ENCODE results near the gene HMGN1.

Gene HMGN1

GRCh38 chr21:39367783-39368182 lies 18.9 kb upstream of the HMGN1 start:
- DNase-seq (ENCODE audit: low spot score): no peak

- DNase-seq (ENCODE audit: low spot score): no peak
Observed at GRCh38 chr21:39366563-39366962, 17.7 kb upstream of the HMGN1 start.

GRCh38 chr21:39364949-39365348 lies 16.1 kb upstream of the HMGN1 start:
- no peak for DNase-seq (ENCODE audit: low spot score)

GRCh38 chr21:39363607-39364555 lies 15.0 kb upstream of the HMGN1 start:
- no peak for DNase-seq (ENCODE audit: low spot score)

GRCh38 chr21:39362733-39363132 lies 13.8 kb upstream of the HMGN1 start:
- DNase-seq (ENCODE audit: low spot score): no peak

GRCh38 chr21:39359382-39359781 lies 10.5 kb upstream of the HMGN1 start:
- DNase-seq (ENCODE audit: low spot score): no peak

GRCh38 chr21:39353295-39353694 lies 4.4 kb upstream of the HMGN1 start:
- no peak for DNase-seq (ENCODE audit: low spot score)

GRCh38 chr21:39350094-39351005 lies 1.5 kb upstream of the HMGN1 start:
- DNase-seq (ENCODE audit: low spot score): no peak

- peak; percentile 96 for DNase-seq (ENCODE audit: low spot score)
Observed at GRCh38 chr21:39349211-39350093, 564 bp upstream of the HMGN1 start.

- no peak for DNase-seq (ENCODE audit: low spot score)
Observed at GRCh38 chr21:39348040-39348354, 891 bp downstream of the HMGN1 start.

GRCh38 chr21:39347537-39347936 lies 1.4 kb downstream of the HMGN1 start:
- DNase-seq (ENCODE audit: low spot score): peak; percentile 34

- DNase-seq (ENCODE audit: low spot score): no peak
Observed at GRCh38 chr21:39346671-39347331, 2.1 kb downstream of the HMGN1 start.

GRCh38 chr21:39346206-39346605 lies 2.7 kb downstream of the HMGN1 start:
- no peak for DNase-seq (ENCODE audit: low spot score)

- DNase-seq (ENCODE audit: low spot score): no peak
Observed at GRCh38 chr21:39345440-39345839, 3.4 kb downstream of the HMGN1 start.

- DNase-seq (ENCODE audit: low spot score): no peak
Observed at GRCh38 chr21:39344848-39345247, 4.0 kb downstream of the HMGN1 start.

GRCh38 chr21:39341249-39341923 lies 7.5 kb downstream of the HMGN1 start:
- no peak for DNase-seq (ENCODE audit: low spot score)

GRCh38 chr21:39340687-39341086 lies 8.2 kb downstream of the HMGN1 start:
- DNase-seq (ENCODE audit: low spot score): no peak

- DNase-seq (ENCODE audit: low spot score): no peak
Observed at GRCh38 chr21:39339231-39339630, 9.7 kb downstream of the HMGN1 start.

- DNase-seq (ENCODE audit: low spot score): no peak
Observed at GRCh38 chr21:39336457-39337008, 12.4 kb downstream of the HMGN1 start.

- no peak for DNase-seq (ENCODE audit: low spot score)
Observed at GRCh38 chr21:39334611-39335010, 14.3 kb downstream of the HMGN1 start.

- DNase-seq (ENCODE audit: low spot score): no peak
Observed at GRCh38 chr21:39332175-39332574, 16.7 kb downstream of the HMGN1 start.

Data from NAMALWA (cell line).